ENCODE results near the gene FAM227B.
"Not testable (repeated sequence)": the region's sequence is repeated elsewhere in the genome, so short reads cannot be mapped to it uniquely, and the experiment has no call there.

FAM227B gene

DNA sequence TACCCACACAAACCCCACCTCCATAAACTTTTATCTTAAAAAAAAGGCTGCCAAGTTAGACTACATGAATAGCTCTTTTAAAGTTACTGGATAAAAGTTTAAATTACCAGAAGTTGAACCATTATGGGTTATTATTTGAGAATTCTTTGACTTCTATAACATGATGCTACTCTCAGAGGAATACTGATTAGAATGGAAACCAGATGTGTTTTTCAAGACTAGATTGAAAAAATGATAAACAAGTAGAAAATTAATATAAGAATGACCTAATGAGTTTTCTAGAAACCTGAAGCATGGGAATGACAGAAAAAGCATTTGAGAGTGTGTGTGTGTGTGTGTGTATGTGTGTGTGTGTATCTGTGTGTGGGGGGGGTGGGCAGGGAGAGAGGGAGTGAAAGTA lies 210.0 kb downstream of the FAM227B start:
- peak; percentile 27 for DNase-seq (ENCODE audit: extremely low read depth, low read depth)
- TF ChIP-seq, protein P1, sequence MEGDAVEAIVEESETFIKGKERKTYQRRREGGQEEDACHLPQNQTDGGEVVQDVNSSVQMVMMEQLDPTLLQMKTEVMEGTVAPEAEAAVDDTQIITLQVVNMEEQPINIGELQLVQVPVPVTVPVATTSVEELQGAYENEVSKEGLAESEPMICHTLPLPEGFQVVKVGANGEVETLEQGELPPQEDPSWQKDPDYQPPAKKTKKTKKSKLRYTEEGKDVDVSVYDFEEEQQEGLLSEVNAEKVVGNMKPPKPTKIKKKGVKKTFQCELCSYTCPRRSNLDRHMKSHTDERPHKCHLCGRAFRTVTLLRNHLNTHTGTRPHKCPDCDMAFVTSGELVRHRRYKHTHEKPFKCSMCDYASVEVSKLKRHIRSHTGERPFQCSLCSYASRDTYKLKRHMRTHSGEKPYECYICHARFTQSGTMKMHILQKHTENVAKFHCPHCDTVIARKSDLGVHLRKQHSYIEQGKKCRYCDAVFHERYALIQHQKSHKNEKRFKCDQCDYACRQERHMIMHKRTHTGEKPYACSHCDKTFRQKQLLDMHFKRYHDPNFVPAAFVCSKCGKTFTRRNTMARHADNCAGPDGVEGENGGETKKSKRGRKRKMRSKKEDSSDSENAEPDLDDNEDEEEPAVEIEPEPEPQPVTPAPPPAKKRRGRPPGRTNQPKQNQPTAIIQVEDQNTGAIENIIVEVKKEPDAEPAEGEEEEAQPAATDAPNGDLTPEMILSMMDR (IDR thresholded peaks at IDR 0.05; ENCODE audit: low read depth, low read length): no peak

GRCh38 chr15:49406352-49407118 lies 214.1 kb downstream of the FAM227B start:
- TF ChIP-seq, protein P1 (IDR thresholded peaks at IDR 0.05; ENCODE audit: low read depth, low read length): no peak
- no peak for DNase-seq (ENCODE audit: extremely low read depth, low read depth)

- DNase-seq (ENCODE audit: extremely low read depth, low read depth): not testable (repeated sequence)
Observed at GRCh38 chr15:49402515-49403296, 217.9 kb downstream of the FAM227B start.

GRCh38 chr15:49387471-49387870 lies 233.1 kb downstream of the FAM227B start:
- DNase-seq (ENCODE audit: extremely low read depth, low read depth): no peak
- TF ChIP-seq, protein P1 (IDR thresholded peaks at IDR 0.05; ENCODE audit: low read depth, low read length): no peak

DNA sequence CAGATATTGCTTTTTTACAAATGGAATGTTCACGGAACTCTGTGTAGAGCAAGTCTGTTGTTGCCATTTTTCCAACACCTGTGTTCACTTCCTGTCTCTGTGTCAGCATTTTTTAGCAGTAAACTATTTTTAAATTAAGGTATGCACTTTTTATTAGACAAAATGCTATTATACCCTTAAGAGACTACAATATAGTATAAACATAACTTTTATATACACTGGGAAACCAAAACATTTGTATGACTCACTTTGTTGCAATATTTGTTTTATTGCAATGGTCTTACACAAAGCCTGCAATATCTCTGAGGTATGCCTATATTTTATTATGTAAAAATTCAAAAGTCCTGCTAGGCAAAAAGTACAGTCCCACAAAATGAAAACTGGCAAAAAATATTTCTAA lies 237.4 kb downstream of the FAM227B start:
- TF ChIP-seq, protein P1 (IDR thresholded peaks at IDR 0.05; ENCODE audit: low read depth, low read length): no peak
- no peak for DNase-seq (ENCODE audit: extremely low read depth, low read depth)

DNA sequence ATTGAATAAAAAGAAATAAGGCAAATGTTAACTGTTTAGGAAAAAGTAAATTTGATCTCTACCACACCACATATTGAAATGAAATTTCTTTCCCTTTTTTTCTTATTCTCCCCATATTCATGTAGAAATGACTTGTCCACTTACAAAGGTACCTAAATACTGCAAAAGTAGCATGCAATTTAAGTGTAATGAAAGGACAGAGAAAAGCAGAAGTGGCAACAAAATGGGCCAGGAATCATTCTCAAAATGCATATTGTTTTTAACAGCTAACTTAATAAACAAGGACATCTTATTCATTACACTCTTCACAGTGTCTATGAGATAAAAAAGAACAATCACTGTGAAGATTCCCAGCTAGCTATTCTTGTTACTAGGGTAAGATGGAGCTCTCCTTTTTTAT lies 238.2 kb downstream of the FAM227B start:
- TF ChIP-seq, protein P1 (IDR thresholded peaks at IDR 0.05; ENCODE audit: low read depth, low read length): no peak
- no peak for DNase-seq (ENCODE audit: extremely low read depth, low read depth)

DNA sequence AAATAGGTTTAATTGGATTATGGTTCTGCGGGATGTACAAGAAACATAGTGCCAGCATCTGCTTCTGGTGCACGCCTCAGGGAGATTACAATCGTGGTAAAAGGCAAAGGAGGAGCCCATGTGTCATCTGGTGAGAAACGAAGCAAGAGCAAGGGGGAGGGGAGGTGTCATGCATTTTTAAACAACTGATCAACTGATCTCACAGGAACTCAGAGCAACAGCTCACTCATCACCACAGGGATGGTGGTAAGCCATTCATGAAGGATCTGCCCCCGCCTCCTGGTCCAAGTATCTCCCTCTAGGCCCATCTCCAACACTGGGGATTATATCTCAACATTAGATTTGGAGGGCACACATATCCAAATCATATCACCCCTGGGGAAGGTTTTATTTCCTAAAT lies 239.7 kb downstream of the FAM227B start:
- no peak for DNase-seq (ENCODE audit: extremely low read depth, low read depth)
- TF ChIP-seq, protein P1 (IDR thresholded peaks at IDR 0.05; ENCODE audit: low read depth, low read length): no peak

All from AG09319 (cell line).